Body of pancreas (tissue), 4 donors: ENCODE data around the gene THBD. TPM values are rescaled to one million over a fixed set of nuclear protein-coding genes. Genes with fewer than 3 reads are reported as not detected.

Experiments used
- ATAC-seq: fragments of 150-250 bp; one replicate; pipeline ENCODE4 v1.9.1; 2016
- DNase-seq, 4 donors: peaks; one replicate each; pipeline ENCODE4 v3.0.0-alpha.2; 2019
- H3K27ac ChIP-seq, 4 donors: fragments of 200-600 bp; sonication (generic); 1 replicate in 3 of 4; 2 replicates in 1 of 4; pipeline versions ENCODE4 v1.5.1 to v1.6.1; 2016 to 2019; ENCODE audit warnings: mild to moderate bottlenecking in 1 of 4, mixed read lengths in 1 of 4, moderate library complexity in 1 of 4
- H3K27me3 ChIP-seq, 2 donors: fragments of 200-600 bp; sonication (generic); one replicate each; pipeline ENCODE4 v1.6.0; 2016; ENCODE audit warnings: mild to moderate bottlenecking in 1 of 2
- H3K36me3 ChIP-seq, 2 donors: fragments of 200-600 bp; sonication (generic); replicated peaks in 1 of 2; 2 replicates each; pipeline ENCODE4 v1.5.1; 2016; ENCODE audit warnings: low read depth in 2 of 2; ENCODE audit not compliant: insufficient read depth in 1 of 2
- H3K4me1 ChIP-seq: fragments of 200-600 bp; sonication (generic); one replicate; pipeline ENCODE4 v1.6.0; 2016
- H3K4me3 ChIP-seq, 2 donors: fragments of 200-600 bp; sonication (generic); 1 replicate in 1 of 2; 2 replicates in 1 of 2; pipeline ENCODE4 v1.5.1; 2016 to 2019
- H3K9me3 ChIP-seq, 3 donors: fragments of 200-600 bp; sonication (generic); 1 replicate in 2 of 3; 2 replicates in 1 of 3; pipeline ENCODE4 v1.5.1; 2016
- CTCF ChIP-seq, 7 experiments: fragments of 450-650 bp in 4 of 7; fragments of 200-600 bp in 3 of 7; sonication (generic) in 3 of 7; IDR thresholded peaks; one replicate each; pipeline ENCODE4 v1.5.1; 2016 to 2019; ENCODE audit warnings: antibody characterized with exemption in 7 of 7
- POLR2A ChIP-seq, 3 donors: fragments of 450-650 bp; IDR thresholded peaks; one replicate each; pipeline ENCODE4 v1.6.1; 2016; ENCODE audit warnings: antibody characterized with exemption in 3 of 3, mild to moderate bottlenecking in 2 of 3
- WGBS, 2 donors: methylation state at CpG; one replicate each; pipeline ENCODE4 v1.1.5; 2017; 5-methylcytosine and 5-hydroxymethylcytosine counted together
- intact Hi-C: fragments of 100-400 bp; cut with DNase I; formaldehyde crosslinking; loops from one replicate; pipeline ENCODE4 v1.15.1; 2023
- total RNA-seq, 2 donors: library from RNA; depleted of rRNA; stranded (reverse); fragments of >200 nt; gene quantifications; one replicate each; pipeline ENCODE4 v1.1.0, GENCODE V29; 2016

Gene THBD
- total RNA-seq, 2 donors from 2014 or later, result 14.3 to 44.2 TPM

GRCh38 chr20:23065266-23066201 lies 16.1 kb upstream of the THBD start:
- H3K27me3 ChIP-seq, result no peaks in the 10 kb centered on the region
- H3K27ac ChIP-seq, result no peak overlapping the region
- intact Hi-C loops, result no loop called here
- no peaks in the 10 kb centered on the region for H3K9me3 ChIP-seq
- H3K36me3 ChIP-seq, result no peaks in the 10 kb centered on the region
- 39 to 43% methylated on average over 9 of the region's 9 CpGs for WGBS, 2 donors
- no peak for DNase-seq
- H3K4me3 ChIP-seq, result no peak overlapping the region
- ATAC-seq, result no peak
- TF ChIP-seq POLR2A (IDR thresholded peaks at IDR 0.05) (no peak), CTCF (IDR thresholded peaks at IDR 0.05) (no peak)
- peaks cover 4% of the 10 kb centered on the region for H3K4me1 ChIP-seq

- intact Hi-C loops, result no loop called here
- H3K27ac ChIP-seq, result no peak overlapping the region
- peaks cover 4% of the 10 kb centered on the region for H3K4me1 ChIP-seq
- ATAC-seq, result no peak
- 60 to 70% methylated on average over 2 of the region's 2 CpGs for WGBS, 2 donors
- TF ChIP-seq POLR2A (IDR thresholded peaks at IDR 0.05), result no peak
- no peak for TF ChIP-seq CTCF (IDR thresholded peaks at IDR 0.05)
- H3K4me3 ChIP-seq, result no peak overlapping the region
- DNase-seq, result no peak
- H3K36me3 ChIP-seq, result no peaks in the 10 kb centered on the region
- no peaks in the 10 kb centered on the region for H3K27me3 ChIP-seq
- H3K9me3 ChIP-seq, result no peaks in the 10 kb centered on the region
These were observed 14.1 kb upstream of the THBD start for GRCh38 chr20:23063581-23063980.

GRCh38 chr20:23063168-23063567 lies 13.7 kb upstream of the THBD start:
- Histone ChIP-seq H3K36me3 (no peaks in the 10 kb centered on the region), H3K27me3 (no peaks in the 10 kb centered on the region), H3K4me3 (no peak overlapping the region), H3K27ac (no peak overlapping the region), H3K4me1 (peaks cover 4% of the 10 kb centered on the region), H3K9me3 (no peaks in the 10 kb centered on the region)
- intact Hi-C loops, result no loop called here
- no peak for DNase-seq
- WGBS, 2 donors, result 73 to 75% methylated on average over 3 of the region's 3 CpGs
- TF ChIP-seq POLR2A (IDR thresholded peaks at IDR 0.05) (no peak), CTCF (IDR thresholded peaks at IDR 0.05) (no peak)
- no peak for ATAC-seq

- Histone ChIP-seq H3K36me3 (no peaks in the 10 kb centered on the region), H3K27ac (no peak overlapping the region), H3K27me3 (no peaks in the 10 kb centered on the region), H3K9me3 (no peaks in the 10 kb centered on the region), H3K4me1 (peaks cover 4% of the 10 kb centered on the region), H3K4me3 (no peak overlapping the region)
- DNase-seq (no peak), ATAC-seq (no peak)
- TF ChIP-seq CTCF (IDR thresholded peaks at IDR 0.05), result no peak
- TF ChIP-seq POLR2A (IDR thresholded peaks at IDR 0.05), result no peak
- intact Hi-C loops, result no loop called here
These were observed 13.2 kb upstream of the THBD start for GRCh38 chr20:23062632-23063031.
